G401 (cell line): ENCODE data around the gene ENOSF1. TPM values are rescaled to one million over a fixed set of nuclear protein-coding genes. Genes with fewer than 3 reads are reported as not detected.
"Not testable (repeated sequence)": the region's sequence is repeated elsewhere in the genome, so short reads cannot be mapped to it uniquely, and the experiment has no call there.

ENCODE experiments used
- DNase-seq: peaks from one replicate; pipeline ENCODE4 v3.0.0-alpha.2; 2015; ENCODE audit warnings: low spot score
- in situ Hi-C: cut with HindIII; loops from 2 replicates; pipeline ENCODE4 v1.10.0; 2016; ENCODE audit warnings: low sequenced_read_pairs, mixed read lengths
- total RNA-seq: library from RNA; depleted of rRNA; stranded (reverse); fragments of >200 nt; shearing (Covaris generic); gene quantifications from 2 replicates; pipeline ENCODE4 v1.2.3, GENCODE V29; 2014; rRNA removed

The ENOSF1 gene
- 57.1 and 88.7 TPM in 2 replicates for total RNA-seq

DNA sequence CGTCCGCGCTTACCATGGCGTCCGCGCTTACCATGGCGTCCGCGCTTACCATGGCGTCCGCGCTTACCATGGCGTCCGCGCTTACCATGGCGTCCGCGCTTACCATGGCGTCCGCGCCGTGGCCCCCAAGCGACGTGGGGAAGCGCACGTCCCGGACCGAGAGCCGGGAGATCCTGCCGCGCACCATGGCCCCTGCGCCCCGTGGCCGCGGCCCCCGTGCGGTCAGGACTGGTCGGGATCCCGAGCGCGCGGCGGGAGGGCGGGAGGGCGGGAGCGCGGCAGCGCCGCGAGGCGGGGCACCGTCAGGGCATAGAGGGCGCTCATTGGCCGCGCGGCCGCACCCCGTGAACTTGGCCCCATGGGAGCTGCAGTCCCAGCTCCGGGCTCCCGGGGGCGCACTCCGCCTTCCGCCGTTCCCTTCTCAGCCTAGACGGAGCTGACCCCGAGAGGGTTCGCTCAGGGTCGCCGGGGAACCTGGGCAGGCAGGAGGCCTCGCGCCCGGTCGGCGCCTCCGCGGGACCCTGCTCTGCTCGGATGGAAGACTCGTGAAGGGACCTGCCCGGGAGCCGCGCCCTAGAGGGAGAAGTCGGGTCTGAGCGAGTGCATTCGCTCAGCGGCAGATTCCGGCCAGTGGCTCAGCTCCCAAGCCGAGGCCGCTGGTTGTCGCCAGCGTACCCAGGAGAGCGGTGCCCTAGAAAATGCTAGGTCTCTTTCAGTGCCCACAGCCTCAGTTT is at the start of gene ENOSF1:
Gene ENOSF1 (minus strand): TSS at position 230 of the 734 bp plus-strand sequence. CDS start 43 bp downstream, at position 187.
- DNase-seq: peak; percentile 21
- in situ Hi-C loops: no loop called here

DNA sequence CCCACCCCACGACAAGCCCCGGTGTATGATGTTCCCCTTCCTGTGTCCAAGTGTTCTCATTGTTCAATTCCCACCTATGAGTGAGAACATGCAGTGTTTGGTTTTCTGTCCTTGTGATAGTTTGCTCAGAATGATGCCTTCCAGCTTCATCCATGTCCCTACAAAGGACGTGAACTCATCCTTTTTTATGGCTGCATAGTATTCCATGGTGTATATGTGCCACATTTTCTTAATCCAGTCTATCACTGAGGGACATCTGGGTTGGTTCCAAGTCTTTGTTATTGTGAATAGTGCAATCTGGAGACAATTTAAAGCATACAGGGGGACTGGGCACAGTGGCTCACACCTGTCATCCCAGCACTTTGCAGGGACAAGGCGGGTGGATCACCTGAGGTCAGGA is 47.4 kb upstream of the ENOSF1 start:
- DNase-seq, in situ Hi-C loops: not testable (repeated sequence)

DNA sequence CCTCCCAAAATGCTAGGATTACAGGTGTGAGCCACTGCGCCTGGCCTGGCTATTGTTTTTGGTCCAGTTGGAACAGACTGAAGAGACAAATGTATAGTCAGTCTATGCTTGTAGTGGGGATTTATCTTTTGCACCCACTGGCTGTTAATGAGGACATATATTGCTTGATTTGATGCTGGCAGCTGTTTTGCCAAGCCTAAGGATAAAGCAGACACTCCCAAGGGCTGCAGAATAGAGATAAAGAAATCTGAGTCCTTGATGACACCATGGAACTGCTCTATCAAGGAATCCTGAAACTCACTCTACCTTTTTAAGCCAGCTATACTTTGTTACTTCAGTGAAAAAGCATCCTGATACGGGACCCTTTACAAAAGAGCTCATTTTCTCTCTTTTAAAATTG is 43.1 kb upstream of the ENOSF1 start:
- in situ Hi-C loops: no loop called here
- no peak for DNase-seq

GRCh38 chr18:754656-755055 is 42.2 kb upstream of the ENOSF1 start:
- DNase-seq: no peak
- in situ Hi-C loops: no loop called here

DNA sequence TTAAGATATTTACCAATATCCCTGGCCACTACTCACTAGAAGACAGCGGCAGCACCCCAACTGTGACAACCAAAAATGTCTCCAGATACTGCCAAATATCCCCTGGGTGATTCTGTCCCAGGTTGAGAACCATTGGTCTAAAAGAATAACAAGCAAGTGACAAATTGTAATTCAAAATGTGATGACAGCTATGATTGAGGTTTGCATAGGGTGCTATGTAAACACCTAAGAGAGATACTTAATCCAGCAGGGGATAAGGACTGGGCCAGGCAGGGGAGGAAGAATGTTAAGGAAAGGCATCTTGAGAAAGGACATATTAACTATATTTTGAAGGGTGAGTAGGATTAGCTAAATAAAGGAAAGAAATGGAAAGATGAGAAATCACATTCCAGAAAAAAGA is 38.0 kb upstream of the ENOSF1 start:
- DNase-seq: no peak
- in situ Hi-C loops: no loop called here

DNA sequence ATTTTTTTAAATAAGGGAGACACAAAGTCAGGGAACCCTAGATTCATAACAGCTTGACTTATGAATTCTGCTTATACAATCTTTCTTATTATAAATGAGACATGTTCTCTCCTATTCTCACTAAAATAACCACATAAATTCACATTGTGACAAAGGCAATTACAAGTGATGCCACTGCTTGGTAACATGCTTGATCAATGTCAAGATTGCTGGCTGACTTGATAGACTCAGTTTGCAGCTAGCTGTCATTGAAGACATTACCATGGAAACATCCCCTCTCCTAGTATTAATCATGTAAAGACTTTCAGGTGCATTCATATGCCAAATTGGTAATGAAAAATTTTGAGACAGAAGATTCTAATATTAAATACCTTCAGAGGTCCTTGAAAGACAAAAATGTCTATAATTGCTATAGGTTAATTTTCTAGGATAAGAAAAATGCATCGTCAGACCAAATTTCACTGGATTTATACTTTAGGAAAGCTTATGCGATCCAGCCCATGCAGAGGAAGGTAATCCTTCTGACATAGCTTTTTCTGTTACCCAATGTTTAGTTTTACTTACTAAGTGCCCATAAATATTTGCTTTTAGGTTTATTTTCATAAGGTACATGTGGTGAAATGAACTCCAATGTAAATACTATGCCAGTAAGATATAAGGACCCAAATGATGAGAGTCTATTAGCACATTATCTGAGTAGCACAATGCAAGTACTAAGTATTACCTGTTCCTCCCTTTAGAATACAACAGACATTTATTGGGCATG is 32.6 kb upstream of the ENOSF1 start:
- in situ Hi-C loops: loop anchor here (5.0 kb wide), 1 partner anchor 77 kb away; no protein-coding TSS in a partner anchor
- DNase-seq: no peak

GRCh38 chr18:741931-742512 is 29.6 kb upstream of the ENOSF1 start:
- DNase-seq: peak; percentile 15
- in situ Hi-C loops: no loop called here

DNA sequence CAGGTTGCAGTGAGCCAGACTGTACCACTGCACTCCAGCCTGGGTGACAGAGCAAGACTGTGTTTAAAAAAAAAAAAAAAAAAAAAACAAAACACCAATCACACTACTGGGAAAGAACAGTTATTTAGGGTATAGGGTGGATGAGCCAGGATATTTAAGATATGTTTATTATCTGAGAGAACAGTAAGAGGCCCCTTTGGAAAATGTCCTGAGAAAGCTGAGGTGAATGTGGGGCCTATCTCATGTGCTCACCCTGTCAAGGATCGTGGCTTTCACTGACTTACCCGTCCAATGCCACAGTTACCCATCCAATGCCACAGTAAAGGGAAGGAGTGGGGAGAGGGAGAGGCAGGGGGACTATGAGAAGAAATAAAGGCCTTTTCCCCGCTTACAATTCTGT is 19.9 kb upstream of the ENOSF1 start:
- in situ Hi-C loops: no loop called here
- no peak for DNase-seq

DNA sequence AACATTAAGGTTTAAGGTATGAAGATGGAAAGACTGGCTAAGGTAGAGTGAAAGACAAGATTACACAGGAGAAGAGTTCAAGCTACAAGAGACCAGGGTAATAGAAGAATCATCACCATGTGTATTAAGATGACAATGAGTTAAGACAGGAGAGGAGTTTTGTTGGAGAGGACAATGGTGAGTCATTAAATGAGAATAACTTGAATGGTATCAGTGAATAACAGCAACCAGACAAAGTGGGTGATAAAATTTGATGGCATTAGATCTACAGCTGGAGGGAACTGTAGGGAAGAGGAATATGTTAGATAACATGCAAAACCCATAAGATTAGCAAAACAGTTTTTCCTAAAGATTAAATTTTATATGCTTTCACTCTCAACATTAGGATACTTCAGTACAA is 18.8 kb upstream of the ENOSF1 start:
- no peak for DNase-seq
- in situ Hi-C loops: no loop called here

- DNase-seq: no peak
- in situ Hi-C loops: no loop called here
Measured at GRCh38 chr18:730692-731091, 18.3 kb upstream of the ENOSF1 start.

GRCh38 chr18:730120-730519 is 17.7 kb upstream of the ENOSF1 start:
- in situ Hi-C loops, DNase-seq: not testable (repeated sequence)

DNA sequence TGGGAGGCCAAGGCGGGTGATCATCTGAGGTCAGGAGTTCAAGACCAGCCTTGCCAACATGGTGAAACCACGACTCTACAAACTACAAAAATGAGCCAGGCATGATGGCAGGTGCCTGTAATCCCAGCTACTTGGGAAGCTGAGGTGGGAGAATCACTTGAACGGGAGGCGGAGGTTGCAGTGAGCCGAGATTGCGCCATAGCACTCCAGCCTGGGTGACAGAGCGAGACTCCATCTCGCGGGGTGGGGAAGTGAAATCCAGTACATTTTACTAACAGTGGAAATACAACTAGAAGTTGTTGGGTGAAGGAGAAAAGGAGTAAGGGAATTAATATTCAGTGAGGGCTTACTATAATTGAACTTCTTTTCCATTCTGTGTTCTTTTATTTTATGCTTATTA is 13.2 kb upstream of the ENOSF1 start:
- DNase-seq: no peak
- in situ Hi-C loops: no loop called here

- DNase-seq: no peak
- in situ Hi-C loops: no loop called here
Measured at GRCh38 chr18:723541-724080, 11.2 kb upstream of the ENOSF1 start.

DNA sequence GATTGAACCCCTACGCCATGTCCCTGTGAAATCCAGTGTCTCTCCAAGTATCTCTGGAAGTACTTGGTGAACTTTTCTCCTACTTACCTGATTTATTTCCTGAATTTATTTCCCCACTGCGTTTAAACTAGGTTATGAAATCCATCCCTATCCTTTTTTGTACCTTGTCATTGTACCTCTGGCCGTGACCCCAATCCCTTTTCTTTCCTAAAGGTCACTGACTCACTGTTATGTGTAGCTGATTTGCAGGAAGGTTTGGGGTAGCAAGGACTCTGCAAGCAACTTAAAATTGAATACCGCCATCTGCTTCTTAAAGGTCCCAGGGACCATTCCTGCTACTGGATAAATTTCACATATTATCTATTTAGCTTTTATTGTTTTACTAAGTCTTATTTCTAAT is 4.6 kb upstream of the ENOSF1 start:
- in situ Hi-C loops: no loop called here
- DNase-seq: no peak

DNA sequence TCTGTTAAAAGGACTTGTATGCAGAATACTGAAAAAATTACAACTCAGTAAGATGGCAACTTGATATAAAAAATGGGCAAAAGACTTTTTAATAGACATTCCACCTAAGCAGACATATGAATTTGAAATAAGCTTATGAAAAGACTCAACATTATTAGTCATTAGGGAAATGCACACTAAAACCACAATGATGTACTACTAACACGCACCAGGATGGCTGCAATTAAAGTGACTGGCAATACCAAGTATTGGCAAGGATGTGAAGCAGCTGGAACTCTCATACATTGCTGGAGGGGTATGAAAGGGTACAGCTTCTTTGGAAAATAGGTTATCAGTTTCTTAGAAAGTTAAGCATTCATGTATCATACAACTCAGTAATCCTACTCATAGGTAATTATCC is 3.2 kb upstream of the ENOSF1 start:
- no peak for DNase-seq
- in situ Hi-C loops: no loop called here

DNA sequence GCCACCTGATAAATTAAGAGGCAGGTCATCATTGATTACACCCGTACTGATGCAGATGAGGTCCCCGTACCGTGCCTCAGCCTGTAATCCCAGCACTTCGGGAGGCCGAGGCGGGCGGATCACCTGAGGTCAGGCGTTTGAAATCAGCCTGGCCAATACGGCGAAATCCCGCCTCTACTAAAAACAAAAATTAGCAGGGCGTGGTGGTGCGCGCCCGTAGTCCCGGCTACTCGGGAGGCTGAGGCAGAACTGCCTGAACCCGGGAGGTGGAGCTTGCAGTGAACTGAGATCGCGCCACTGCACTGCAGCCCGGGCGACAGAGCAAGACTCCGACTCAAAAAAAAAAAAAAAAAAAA is 683 bp upstream of the ENOSF1 start:
- in situ Hi-C loops: no loop called here
- no peak for DNase-seq

DNA sequence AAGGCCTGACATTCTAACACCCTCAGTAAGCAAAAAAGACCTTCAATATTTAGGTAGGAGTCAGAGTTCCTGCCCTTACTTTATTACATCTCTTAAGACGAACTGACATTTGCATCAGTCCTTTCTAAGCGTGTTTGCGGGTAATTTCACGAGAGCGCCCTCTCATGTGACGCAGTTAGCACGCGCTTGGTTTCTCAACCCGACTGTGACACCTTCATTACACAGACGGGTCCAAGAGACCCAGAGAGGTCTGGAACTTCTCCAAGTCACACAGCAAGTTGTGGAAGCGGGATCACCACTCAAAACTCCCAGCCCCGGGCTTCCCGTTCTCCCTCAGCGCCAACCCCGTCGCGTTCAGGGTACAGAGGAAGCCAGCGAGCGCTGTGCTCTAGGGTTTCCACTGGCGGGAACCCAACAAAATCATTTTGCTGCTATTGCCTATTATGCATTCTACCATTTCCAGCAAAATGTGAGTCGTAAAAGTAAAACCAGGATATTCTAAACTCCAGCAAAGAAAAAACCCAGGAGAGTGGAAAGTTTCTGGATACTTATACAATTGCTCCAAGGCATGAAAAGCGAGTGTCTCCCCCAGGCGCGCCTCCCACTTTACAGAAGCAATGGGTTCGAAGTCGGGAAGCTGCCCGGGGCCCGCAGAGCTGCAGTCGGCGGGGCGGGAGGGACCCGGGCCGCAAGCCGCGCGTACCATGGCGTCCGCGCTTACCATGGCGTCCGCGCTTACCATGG is 601 bp downstream of the ENOSF1 start:
- in situ Hi-C loops: no loop called here
- DNase-seq: peak; percentile 49

DNA sequence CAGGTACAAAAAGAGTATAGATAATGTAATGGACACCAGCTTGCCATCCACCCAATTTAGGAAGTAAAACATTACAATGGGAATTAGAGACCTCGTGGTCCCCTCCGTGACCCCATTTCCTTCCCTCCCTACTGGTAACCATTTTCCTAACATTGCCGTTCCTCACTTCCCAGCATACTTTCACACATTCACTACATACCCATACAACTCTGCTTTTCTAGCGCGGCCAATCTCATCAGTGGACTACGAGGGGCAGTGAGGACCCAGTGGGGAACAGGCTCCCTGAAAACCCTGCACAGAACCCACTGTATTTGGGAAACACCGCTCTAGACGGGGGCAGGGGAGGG is 1.1 kb downstream of the ENOSF1 start:
- no peak for DNase-seq
- in situ Hi-C loops: no loop called here

DNA sequence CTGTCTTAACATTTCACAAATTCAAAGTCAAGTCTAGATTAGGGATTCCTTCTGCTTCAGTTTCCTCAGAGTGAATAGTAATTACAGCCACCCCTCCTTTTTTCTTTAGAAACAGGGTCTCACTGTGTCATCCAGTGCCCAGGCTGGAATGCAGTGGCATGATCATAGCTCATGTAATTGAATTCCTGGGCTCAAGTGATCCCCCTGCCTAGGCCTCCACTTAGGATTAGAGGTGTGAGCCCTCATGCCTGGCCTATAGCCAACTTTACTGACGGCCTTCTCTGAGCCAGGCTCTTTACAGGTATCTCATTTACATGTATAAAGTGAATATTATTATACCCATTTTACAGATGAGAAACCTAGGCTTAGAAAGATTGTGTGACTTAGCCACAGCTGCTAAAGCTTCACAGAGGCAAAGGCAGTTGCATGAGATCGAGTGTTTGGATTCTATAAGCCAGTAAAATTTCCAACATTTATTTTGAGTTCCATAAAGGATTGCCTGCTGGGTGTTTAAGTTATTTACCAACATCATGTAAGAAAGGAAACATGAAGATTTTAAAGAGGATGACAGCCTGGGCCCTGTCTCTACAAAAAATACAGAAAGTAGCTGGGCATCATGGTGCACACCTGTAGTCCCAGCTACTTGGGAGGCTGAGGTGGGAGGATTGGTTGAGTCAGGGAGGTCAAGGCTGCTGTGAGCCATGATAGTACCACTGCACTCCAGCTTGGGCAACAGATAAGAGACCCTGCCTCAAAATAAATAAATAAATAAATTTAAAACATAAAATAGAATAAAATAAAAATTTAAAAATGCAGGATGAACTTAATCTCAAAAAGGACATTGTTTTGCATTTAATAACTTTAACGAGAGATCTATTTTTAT is 1.8 kb downstream of the ENOSF1 start:
- no peak for DNase-seq
- in situ Hi-C loops: no loop called here
